Epithelial cell of proximal tubule (primary cell): ENCODE measurements around the gene HPF1. TPM values are rescaled to one million over a fixed set of nuclear protein-coding genes. Genes with fewer than 3 reads are reported as not detected.

Experiments
- DNase-seq: peaks from one replicate; pipeline ENCODE4 v3.0.0-alpha.2; 2011; ENCODE audit warnings: low read depth
- H3K4me3 ChIP-seq: 2 replicates; pipeline ENCODE4 v1.5.1; 2011; ENCODE audit warnings: low read depth, mild to moderate bottlenecking, low read length
- CTCF ChIP-seq: conservative IDR thresholded peaks from 2 replicates; pipeline ENCODE4 v1.5.1; 2012; ENCODE audit warnings: low read depth, mild to moderate bottlenecking, low read length
- total RNA-seq: library from RNA; depleted of rRNA; stranded (reverse); fragments of >200 nt; gene quantifications from 2 replicates; pipeline ENCODE4 v1.2.3, GENCODE V29; 2015

HPF1 gene
- total RNA-seq, 1 donor from 2014 or later, result 58.2 TPM

GRCh38 chr4:169716677-169717076 lies 41.1 kb downstream of the HPF1 start:
- no peak for DNase-seq
- no peak for TF ChIP-seq CTCF
- H3K4me3 ChIP-seq, result no peak overlapping the region

- H3K4me3 ChIP-seq, result no peak overlapping the region
- no peak for TF ChIP-seq CTCF
- no peak for DNase-seq
Measured at GRCh38 chr4:169715826-169716225, 41.9 kb downstream of the HPF1 start.

GRCh38 chr4:169707958-169708643 lies 49.6 kb downstream of the HPF1 start:
- no peak for DNase-seq
- no peak for TF ChIP-seq CTCF

GRCh38 chr4:169698331-169698730 lies 59.4 kb downstream of the HPF1 start:
- DNase-seq, result no peak
- H3K4me3 ChIP-seq, result no peak overlapping the region
- no peak for TF ChIP-seq CTCF

More at GRCh38 chr4:169707958-169708643, 49.6 kb downstream of the HPF1 start:
- H3K4me3 ChIP-seq, result no peak overlapping the region

- no peak for TF ChIP-seq CTCF
- DNase-seq, result peak; percentile 30
- H3K4me3 ChIP-seq, result no peak overlapping the region
Measured at GRCh38 chr4:169690787-169691186, 67.0 kb downstream of the HPF1 start.

GRCh38 chr4:169689681-169690080 lies 68.1 kb downstream of the HPF1 start:
- no peak overlapping the region for H3K4me3 ChIP-seq
- no peak for DNase-seq
- no peak for TF ChIP-seq CTCF
